ENCODE data around the gene GRK5. TPM values are rescaled to one million over a fixed set of nuclear protein-coding genes. Genes with fewer than 3 reads are reported as not detected.

The GRK5 gene
- total and polyA plus RNA-seq, 8 donors = 10.9 to 95.9 (median 34.0) TPM

DNA sequence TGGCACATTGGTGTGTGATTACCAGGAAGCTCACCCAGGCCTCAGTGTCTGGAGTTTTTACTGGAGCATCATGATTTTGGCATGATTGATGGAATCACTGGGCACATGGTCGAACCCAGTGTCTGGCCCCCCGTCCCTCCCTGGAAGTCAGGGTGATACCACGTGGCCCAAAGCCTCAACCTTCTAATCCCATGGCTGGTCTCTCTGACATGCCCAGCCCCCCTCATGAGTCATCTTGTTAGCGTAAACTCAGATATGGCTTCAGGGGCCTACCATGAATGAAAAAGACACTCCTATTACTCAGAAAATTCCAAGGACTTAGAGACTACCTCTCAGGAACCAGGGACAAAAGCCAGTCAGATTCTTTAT lies 109.3 kb downstream of the GRK5 start:
- intact Hi-C loops (cut with DNase I; ENCODE audit: low total_unique reads) = no loop called here
- no peak overlapping the region for H3K4me3 ChIP-seq
- H3K36me3 ChIP-seq = no peaks in the 10 kb centered on the region
- peak in 1 of 2 donors; percentile 62 for DNase-seq
- H3K4me1 ChIP-seq = peaks cover 17 to 86% (median 52%) of the 10 kb centered on the region in 4 donors
- no peaks in the 10 kb centered on the region for H3K9me3 ChIP-seq
- no peaks in the 10 kb centered on the region for H3K27me3 ChIP-seq
- peak in 1 of 3 donors; percentile 52 for TF ChIP-seq POLR2AphosphoS5 (IDR thresholded peaks at IDR 0.05)
- no peak for TF ChIP-seq POLR2A (IDR thresholded peaks at IDR 0.05)
- TF ChIP-seq CTCF (IDR thresholded peaks at IDR 0.05) = no peak
- TF ChIP-seq EP300 (IDR thresholded peaks at IDR 0.05) = no peak
- peak overlapping the region in 4 of 5 donors; percentile 67 to 78 (median 75) for H3K27ac ChIP-seq
- WGBS, 5 donors = 46 to 67% (median 61%) methylated on average over 4 of the region's 4 CpGs

DNA sequence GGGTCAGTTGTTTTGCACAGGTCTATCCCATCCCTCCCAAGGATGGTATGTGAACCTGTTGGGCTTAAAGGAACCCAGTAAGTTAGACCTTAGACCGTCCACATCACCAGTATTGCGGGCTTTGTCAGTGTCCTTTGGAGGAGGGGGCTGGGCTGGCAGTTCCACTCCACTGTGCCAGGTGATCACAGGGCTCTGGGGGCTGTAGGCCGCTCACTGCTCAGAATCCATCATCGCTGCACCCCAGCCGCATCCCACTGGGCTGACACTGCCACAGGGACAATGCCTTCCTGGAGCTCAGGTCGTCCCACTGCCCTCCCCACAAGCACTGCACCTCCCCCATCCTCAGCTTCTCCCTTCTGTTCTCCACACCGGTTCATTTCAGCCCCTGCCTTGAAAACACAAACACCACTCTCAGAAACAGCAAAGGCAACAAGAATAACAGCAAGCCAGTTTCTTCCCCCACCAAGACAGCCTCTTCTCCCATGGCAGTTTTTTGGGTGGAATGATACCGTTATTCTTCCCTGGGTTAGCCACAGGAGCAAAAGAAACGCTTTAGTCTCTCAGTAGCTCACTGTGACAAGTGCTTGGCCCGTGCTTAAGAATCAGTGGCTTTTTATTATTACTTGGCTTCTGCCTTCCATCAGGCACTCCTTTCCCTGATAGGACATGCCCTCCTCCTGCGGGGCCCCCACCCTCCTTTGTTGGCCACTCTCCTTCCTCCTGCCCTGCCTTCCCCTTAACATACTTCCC lies 111.2 kb downstream of the GRK5 start:
- intact Hi-C loops (cut with DNase I; ENCODE audit: low total_unique reads) = no loop called here
- Histone ChIP-seq H3K4me3 (no peak overlapping the region), H3K27me3 (no peaks in the 10 kb centered on the region), H3K9me3 (no peaks in the 10 kb centered on the region), H3K27ac (peak overlapping the region in 2 of 5 donors; percentile 9 to 38), H3K36me3 (no peaks in the 10 kb centered on the region), H3K4me1 (peaks cover 17 to 84% (median 55%) of the 10 kb centered on the region in 4 donors)
- 46 to 60% (median 58%) methylated on average over 8 to 11 of the region's 11 CpGs for WGBS, 5 donors
- DNase-seq = no peak
- TF ChIP-seq CTCF (IDR thresholded peaks at IDR 0.05) = no peak
- no peak for TF ChIP-seq EP300 (IDR thresholded peaks at IDR 0.05)
- no peak for TF ChIP-seq POLR2A (IDR thresholded peaks at IDR 0.05)
- no peak for TF ChIP-seq POLR2AphosphoS5 (IDR thresholded peaks at IDR 0.05)

DNA sequence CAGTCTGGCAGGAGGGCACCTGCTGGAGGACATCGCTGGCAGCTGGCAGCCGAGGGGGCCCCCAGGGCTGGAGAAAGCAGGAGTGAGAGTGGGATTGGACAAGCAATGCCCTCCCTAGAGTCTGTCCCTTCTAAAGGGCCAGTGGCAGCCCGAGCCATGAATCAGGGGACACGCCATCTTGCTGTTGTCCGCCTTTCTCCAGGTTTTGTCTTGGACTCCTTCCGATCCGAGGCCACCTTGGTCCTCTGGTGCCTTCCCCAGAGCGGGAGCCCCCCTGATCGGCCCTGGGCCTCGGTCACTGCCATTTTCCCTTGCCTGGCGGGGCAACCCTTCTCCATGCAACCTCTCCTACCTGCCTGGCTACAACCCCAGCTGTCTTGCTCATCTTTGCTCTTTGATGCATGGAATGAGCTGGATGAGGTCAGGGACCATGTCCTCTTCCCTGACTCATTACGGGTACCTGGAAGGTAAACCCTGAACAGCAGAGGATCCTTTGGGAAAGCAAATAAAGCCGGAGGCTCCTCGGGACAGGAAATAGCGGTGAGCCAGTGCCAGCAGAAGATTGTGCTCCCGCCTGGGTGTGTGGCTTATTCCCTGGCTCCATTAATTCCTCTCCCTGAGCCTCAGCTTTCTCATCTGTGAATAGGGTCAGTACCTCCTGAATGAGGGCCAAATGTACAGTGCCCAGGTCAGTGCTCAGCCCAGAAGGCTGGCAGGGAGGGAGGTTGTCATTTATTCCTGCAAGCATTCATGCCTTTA lies 112.0 kb downstream of the GRK5 start:
- no peaks in the 10 kb centered on the region for H3K9me3 ChIP-seq
- intact Hi-C loops (cut with DNase I; ENCODE audit: low total_unique reads) = no loop called here
- TF ChIP-seq EP300 (IDR thresholded peaks at IDR 0.05) (no peak), POLR2AphosphoS5 (IDR thresholded peaks at IDR 0.05) (no peak), POLR2A (IDR thresholded peaks at IDR 0.05) (no peak), CTCF (IDR thresholded peaks at IDR 0.05) (no peak)
- no peak overlapping the region for H3K4me3 ChIP-seq
- H3K27ac ChIP-seq = peak overlapping the region in 2 of 5 donors; percentile 9 to 38
- no peak for DNase-seq
- no peaks in the 10 kb centered on the region for H3K27me3 ChIP-seq
- H3K36me3 ChIP-seq = no peaks in the 10 kb centered on the region
- WGBS, 5 donors = 75 to 85% (median 76%) methylated on average over 16 of the region's 16 CpGs
- H3K4me1 ChIP-seq = peaks cover 17 to 83% (median 52%) of the 10 kb centered on the region in 4 donors

- Histone ChIP-seq H3K27me3 (no peaks in the 10 kb centered on the region), H3K36me3 (no peaks in the 10 kb centered on the region), H3K27ac (no peak overlapping the region), H3K4me3 (no peak overlapping the region), H3K4me1 (peaks cover 13 to 77% (median 52%) of the 10 kb centered on the region in 4 donors), H3K9me3 (no peaks in the 10 kb centered on the region)
- TF ChIP-seq EP300 (IDR thresholded peaks at IDR 0.05) = no peak
- no peak for TF ChIP-seq POLR2AphosphoS5 (IDR thresholded peaks at IDR 0.05)
- no peak for TF ChIP-seq POLR2A (IDR thresholded peaks at IDR 0.05)
- TF ChIP-seq CTCF (IDR thresholded peaks at IDR 0.05) = no peak
- intact Hi-C loops (cut with DNase I; ENCODE audit: low total_unique reads) = no loop called here
- no peak for DNase-seq
- WGBS, 5 donors = 88 to 95% (median 90%) methylated on average over 3 of the region's 3 CpGs
These were observed 112.5 kb downstream of the GRK5 start for GRCh38 chr10:119319920-119320258.
